ENCODE measurements around the gene SDR39U1.

SDR39U1 gene

GRCh38 chr14:24427537-24428508 is 14.8 kb downstream of the SDR39U1 start:
- Histone ChIP-seq H3K27ac (ENCODE audit: low read length) (no peak overlapping the region), H3K36me3 (replicated peaks; ENCODE audit: low read depth, low read length) (peaks cover 14% of the 10 kb centered on the region), H3K4me1 (ENCODE audit: low read length) (peaks cover 15% of the 10 kb centered on the region), H3K9ac (ENCODE audit: low read length) (no peak overlapping the region), H3K4me2 (ENCODE audit: low read length) (no peak overlapping the region), H3K4me3 (ENCODE audit: low read length) (no peak overlapping the region), H3K27me3 (ENCODE audit: low read depth, low read length) (no peaks in the 10 kb centered on the region), H3K79me2 (ENCODE audit: low read length) (peaks cover 18% of the 10 kb centered on the region), H4K20me1 (ENCODE audit: insufficient read depth, low read length) (0 out of 2 replicates have a peak, but pooled peaks cover 5% of the 10 kb centered on the region), H3K9me3 (ENCODE audit: insufficient read depth, low read length) (no peaks in the 10 kb centered on the region), H2AFZ (ENCODE audit: low read depth, low read length) (no peak overlapping the region)
- TF ChIP-seq EZH2phosphoT487 (IDR thresholded peaks at IDR 0.05; ENCODE audit: low read depth) (no peak), CTCF (IDR thresholded peaks at IDR 0.05; ENCODE audit: low read depth, low read length) (no peak)

- no peak overlapping the region for H2AFZ ChIP-seq (ENCODE audit: low read depth, low read length)
- H4K20me1 ChIP-seq (ENCODE audit: insufficient read depth, low read length), result 0 out of 2 replicates have a peak, but pooled peaks cover 5% of the 10 kb centered on the region
- peaks cover 6% of the 10 kb centered on the region for H3K36me3 ChIP-seq (replicated peaks; ENCODE audit: low read depth, low read length)
- no peak overlapping the region for H3K27ac ChIP-seq (ENCODE audit: low read length)
- peaks cover 18% of the 10 kb centered on the region for H3K79me2 ChIP-seq (ENCODE audit: low read length)
- H3K4me1 ChIP-seq (ENCODE audit: low read length), result peaks cover 15% of the 10 kb centered on the region
- TF ChIP-seq CTCF (IDR thresholded peaks at IDR 0.05; ENCODE audit: low read depth, low read length), result no peak
- no peak for TF ChIP-seq EZH2phosphoT487 (IDR thresholded peaks at IDR 0.05; ENCODE audit: low read depth)
- H3K9me3 ChIP-seq (ENCODE audit: insufficient read depth, low read length), result no peaks in the 10 kb centered on the region
- no peak overlapping the region for H3K4me2 ChIP-seq (ENCODE audit: low read length)
- H3K27me3 ChIP-seq (ENCODE audit: low read depth, low read length), result no peaks in the 10 kb centered on the region
- no peak overlapping the region for H3K9ac ChIP-seq (ENCODE audit: low read length)
- H3K4me3 ChIP-seq (ENCODE audit: low read length), result no peak overlapping the region
These were observed 15.6 kb downstream of the SDR39U1 start for GRCh38 chr14:24426912-24427536.

GRCh38 chr14:24426150-24426911 is 16.2 kb downstream of the SDR39U1 start:
- no peaks in the 10 kb centered on the region for H3K9me3 ChIP-seq (ENCODE audit: insufficient read depth, low read length)
- H3K27me3 ChIP-seq (ENCODE audit: low read depth, low read length), result no peaks in the 10 kb centered on the region
- peaks cover 3% of the 10 kb centered on the region for H3K36me3 ChIP-seq (replicated peaks; ENCODE audit: low read depth, low read length)
- H2AFZ ChIP-seq (ENCODE audit: low read depth, low read length), result no peak overlapping the region
- no peak for TF ChIP-seq EZH2phosphoT487 (IDR thresholded peaks at IDR 0.05; ENCODE audit: low read depth)
- TF ChIP-seq CTCF (IDR thresholded peaks at IDR 0.05; ENCODE audit: low read depth, low read length), result no peak
- H3K4me2 ChIP-seq (ENCODE audit: low read length), result no peak overlapping the region
- peaks cover 12% of the 10 kb centered on the region for H3K4me1 ChIP-seq (ENCODE audit: low read length)
- H3K4me3 ChIP-seq (ENCODE audit: low read length), result no peak overlapping the region
- H3K27ac ChIP-seq (ENCODE audit: low read length), result no peak overlapping the region
- 0 out of 2 replicates have a peak, but pooled peaks cover 2% of the 10 kb centered on the region for H4K20me1 ChIP-seq (ENCODE audit: insufficient read depth, low read length)
- peaks cover 15% of the 10 kb centered on the region for H3K79me2 ChIP-seq (ENCODE audit: low read length)
- no peak overlapping the region for H3K9ac ChIP-seq (ENCODE audit: low read length)
